GM23248 (cell line): ENCODE data around the gene KIF1A. TPM values are rescaled to one million over a fixed set of nuclear protein-coding genes. Genes with fewer than 3 reads are reported as not detected.

ENCODE experiments used
- DNase-seq: peaks from one replicate; pipeline ENCODE4 v3.0.0-alpha.2; 2015
- H2AFZ ChIP-seq: fragments of 200-600 bp; sonication (generic); 2 replicates; pipeline ENCODE4 v1.6.1; 2016; ENCODE audit warnings: antibody characterized with exemption
- H3F3A ChIP-seq: fragments of 200-600 bp; sonication (generic); 2 replicates; pipeline ENCODE4 v1.6.1; 2016; ENCODE audit warnings: mild to moderate bottlenecking, antibody characterized with exemption, mixed run types; ENCODE audit not compliant: insufficient read depth
- H3K27ac ChIP-seq: fragments of 200-600 bp; sonication (generic); 2 replicates; pipeline ENCODE4 v1.5.1; 2016; ENCODE audit warnings: mild to moderate bottlenecking
- H3K27me3 ChIP-seq: fragments of 200-600 bp; sonication (generic); replicated peaks from 2 replicates; pipeline ENCODE4 v1.6.1; 2016; ENCODE audit warnings: mild to moderate bottlenecking; ENCODE audit not compliant: insufficient read depth
- H3K36me3 ChIP-seq: fragments of 200-600 bp; sonication (generic); 2 replicates; pipeline ENCODE4 v1.6.1; 2016; ENCODE audit warnings: low read depth, mild to moderate bottlenecking
- H3K4me1 ChIP-seq: fragments of 200-600 bp; sonication (generic); 2 replicates; pipeline ENCODE4 v1.6.1; 2016; ENCODE audit warnings: mild to moderate bottlenecking; ENCODE audit not compliant: insufficient read depth
- H3K4me2 ChIP-seq: fragments of 200-600 bp; sonication (generic); one replicate; pipeline ENCODE4 v1.6.1; 2016; ENCODE audit warnings: mild to moderate bottlenecking; ENCODE audit not compliant: unreplicated experiment
- H3K4me3 ChIP-seq: fragments of 200-600 bp; sonication (generic); 2 replicates; pipeline ENCODE4 v1.5.1; 2016; ENCODE audit warnings: mild to moderate bottlenecking
- H3K79me2 ChIP-seq: fragments of 200-600 bp; sonication (generic); 2 replicates; pipeline ENCODE4 v1.6.1; 2016; ENCODE audit warnings: mild to moderate bottlenecking; ENCODE audit not compliant: insufficient read depth
- H3K9ac ChIP-seq: fragments of 200-600 bp; sonication (generic); 2 replicates; pipeline ENCODE4 v1.6.1; 2016; ENCODE audit warnings: mild to moderate bottlenecking
- H3K9me2 ChIP-seq: fragments of 200-600 bp; sonication (generic); 2 replicates; pipeline ENCODE4 v1.6.1; 2016; ENCODE audit warnings: mixed run types, mild to moderate bottlenecking, moderate library complexity; ENCODE audit not compliant: insufficient read depth
- H3K9me3 ChIP-seq: fragments of 200-600 bp; sonication (generic); one replicate; pipeline ENCODE4 v1.6.1; 2017; ENCODE audit warnings: low read depth
- H4K20me1 ChIP-seq: fragments of 200-600 bp; sonication (generic); 2 replicates; pipeline ENCODE4 v1.6.0; 2016; ENCODE audit not compliant: insufficient read depth
- EZH2 ChIP-seq: fragments of 200-600 bp; sonication (generic); IDR thresholded peaks from 2 replicates; pipeline ENCODE4 v1.6.1; 2018; ENCODE audit warnings: antibody characterized with exemption, mild to moderate bottlenecking; ENCODE audit not compliant: insufficient read depth, poor library complexity, severe bottlenecking
- EZH2phosphoT487 ChIP-seq: fragments of 200-600 bp; sonication (generic); IDR thresholded peaks from 2 replicates; pipeline ENCODE4 v1.6.1; 2018; ENCODE audit warnings: antibody characterized with exemption, moderate library complexity, mild to moderate bottlenecking, low read depth; ENCODE audit not compliant: insufficient read depth
- WGBS, 2 experiments: methylation state at CpG; one replicate each; pipeline ENCODE4 v1.1.6; 2015 to 2017; ENCODE audit warnings: low lambda C conversion rate in 2 of 2, low coverage in 1 of 2; ENCODE audit errors: missing lambda C conversion rate in 2 of 2; 5-methylcytosine and 5-hydroxymethylcytosine counted together
- in situ Hi-C: fragments of 300-500 bp; cut with MboI; formaldehyde crosslinking; loops from 2 replicates; pipeline ENCODE4 v1.15.0; 2020
- polyA plus RNA-seq: library from polyadenylated mRNA; unstranded; fragments of >200 nt; fragmentation: Nextera tagmentation; extraction: Ambion mirVana; gene quantifications from 2 replicates; pipeline ENCODE4 v1.2.1, GENCODE V29; 2016
- small RNA-seq: library from RNA; depleted of rRNA; stranded (forward); fragments of <200 nt; gene quantifications from one replicate; pipeline ENCODE3, GENCODE V24; 2014; ENCODE audit warnings: low read depth, low replicate concordance
- total RNA-seq: library from RNA; depleted of rRNA; stranded (reverse); fragments of >200 nt; shearing (Covaris generic); gene quantifications from 2 replicates; pipeline ENCODE4 v1.2.3, GENCODE V29; 2014; rRNA removed

Gene KIF1A
- total and polyA plus RNA-seq, 2 experiments from 2014 or later, result under 0.01 to 0.05 TPM

DNA sequence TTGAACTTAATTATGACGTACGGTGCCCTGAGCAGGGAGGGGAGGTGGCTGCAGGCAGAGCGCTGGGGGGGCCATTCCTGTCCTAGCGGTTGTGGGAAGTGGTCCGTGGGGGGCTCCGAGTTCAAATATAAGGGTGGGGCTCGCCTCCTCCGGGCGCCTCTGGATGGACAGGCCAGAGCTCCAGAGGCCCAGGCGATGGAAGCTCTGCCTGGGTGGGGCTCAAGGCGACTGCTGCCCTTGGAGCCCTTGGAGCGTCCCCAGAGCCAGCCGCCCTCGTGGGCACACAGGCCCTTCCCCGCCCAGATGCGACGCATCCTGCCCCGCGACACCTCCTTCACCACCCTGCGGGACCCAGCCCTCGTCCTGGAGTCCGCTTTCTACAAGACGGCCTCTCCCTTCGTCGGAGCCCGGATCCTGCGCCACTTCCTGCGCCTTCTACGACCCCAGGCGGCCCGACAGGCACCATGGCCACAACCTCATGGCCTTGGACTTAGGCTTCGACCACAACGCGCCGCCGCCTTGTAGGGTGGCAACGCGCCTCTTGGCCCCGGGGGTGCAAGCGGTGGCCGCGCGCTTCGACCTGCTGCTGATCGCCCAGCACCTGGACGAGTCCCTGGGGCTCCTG is 147.8 kb downstream of the KIF1A start:
- H3K9ac ChIP-seq, result no peak overlapping the region
- no peak overlapping the region for H3K4me3 ChIP-seq
- H3K9me2 ChIP-seq, result no peaks in the 10 kb centered on the region
- peaks cover 49% of the 10 kb centered on the region; the same call in 1 of the 2 replicates for H3K27me3 ChIP-seq
- TF ChIP-seq EZH2, result no peak
- in situ Hi-C loops, result no loop called here
- no peak overlapping the region for H2AFZ ChIP-seq
- H3K9me3 ChIP-seq, result no peaks in the 10 kb centered on the region
- no peaks in the 10 kb centered on the region for H3K36me3 ChIP-seq
- no peaks in the 10 kb centered on the region for H3F3A ChIP-seq
- H3K4me2 ChIP-seq, result no peak overlapping the region
- no peaks in the 10 kb centered on the region for H3K4me1 ChIP-seq
- 47 to 56% methylated on average over 39 to 42 of the region's 46 CpGs for WGBS, 2 experiments
- H4K20me1 ChIP-seq, result no peaks in the 10 kb centered on the region
- DNase-seq, result no peak
- no peak overlapping the region for H3K27ac ChIP-seq
- no peaks in the 10 kb centered on the region for H3K79me2 ChIP-seq

DNA sequence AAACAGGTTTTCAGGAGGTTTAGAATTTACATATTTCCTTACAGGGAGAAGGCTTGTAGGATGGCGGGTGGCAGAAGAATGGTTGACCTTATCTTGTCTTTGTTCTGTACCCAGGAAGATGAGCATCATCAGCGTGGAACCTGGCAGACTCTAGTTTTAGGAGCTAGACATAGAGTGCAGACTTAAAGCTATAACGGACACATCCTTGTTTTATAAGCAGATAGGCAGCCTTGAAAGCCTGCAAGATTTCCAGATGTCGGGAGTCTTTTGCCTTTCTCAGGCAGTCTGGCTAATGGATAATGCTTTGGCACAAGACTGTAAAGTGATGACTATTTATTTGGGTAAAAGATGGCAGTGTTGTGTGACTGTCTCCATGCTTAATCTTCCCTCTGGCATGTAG is 149.1 kb downstream of the KIF1A start:
- no peaks in the 10 kb centered on the region for H3K79me2 ChIP-seq
- H3K4me1 ChIP-seq, result no peaks in the 10 kb centered on the region
- 44 to 61% methylated on average over 4 of the region's 4 CpGs for WGBS, 2 experiments
- H3K4me2 ChIP-seq, result no peak overlapping the region
- no peak overlapping the region for H3K9ac ChIP-seq
- H3K27me3 ChIP-seq, result peaks cover 61% of the 10 kb centered on the region
- no peaks in the 10 kb centered on the region for H3K9me2 ChIP-seq
- no peak overlapping the region for H2AFZ ChIP-seq
- no peaks in the 10 kb centered on the region for H4K20me1 ChIP-seq
- H3K36me3 ChIP-seq, result no peaks in the 10 kb centered on the region
- TF ChIP-seq EZH2phosphoT487 (no peak), EZH2 (no peak)
- H3F3A ChIP-seq, result no peaks in the 10 kb centered on the region
- in situ Hi-C loops, result no loop called here
- no peaks in the 10 kb centered on the region for H3K9me3 ChIP-seq
- no peak for DNase-seq
- H3K4me3 ChIP-seq, result no peak overlapping the region
- H3K27ac ChIP-seq, result no peak overlapping the region

DNA sequence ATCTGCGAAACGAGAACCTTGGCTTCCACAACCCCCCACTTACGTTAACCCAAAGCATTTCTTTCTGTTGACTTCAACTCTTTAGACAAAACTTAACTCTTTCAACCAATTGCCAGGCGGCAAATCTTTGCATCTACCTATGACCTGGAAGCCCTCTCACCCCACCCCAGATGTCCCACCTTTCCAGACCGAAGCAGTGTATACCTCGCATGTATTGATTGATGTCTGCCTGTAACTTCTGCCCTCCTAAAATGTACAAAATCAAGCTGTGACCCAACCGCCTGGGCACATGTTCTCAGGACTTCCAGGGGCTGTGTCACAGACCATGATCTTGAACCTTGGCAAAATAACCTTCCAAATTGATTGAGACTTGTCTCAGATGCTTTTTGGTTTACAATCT is 149.6 kb downstream of the KIF1A start:
- Histone ChIP-seq H3K27ac (no peak overlapping the region), H3K9ac (no peak overlapping the region), H3K4me2 (no peak overlapping the region), H2AFZ (no peak overlapping the region), H3K4me1 (no peaks in the 10 kb centered on the region), H3K27me3 (peaks cover 66% of the 10 kb centered on the region), H3K9me3 (no peaks in the 10 kb centered on the region), H3F3A (no peaks in the 10 kb centered on the region), H3K36me3 (no peaks in the 10 kb centered on the region), H4K20me1 (no peaks in the 10 kb centered on the region), H3K4me3 (no peak overlapping the region), H3K79me2 (no peaks in the 10 kb centered on the region), H3K9me2 (no peaks in the 10 kb centered on the region)
- no peak for DNase-seq
- in situ Hi-C loops, result no loop called here
- no peak for TF ChIP-seq EZH2
- 47 to 53% methylated on average over 7 of the region's 7 CpGs for WGBS, 2 experiments

DNA sequence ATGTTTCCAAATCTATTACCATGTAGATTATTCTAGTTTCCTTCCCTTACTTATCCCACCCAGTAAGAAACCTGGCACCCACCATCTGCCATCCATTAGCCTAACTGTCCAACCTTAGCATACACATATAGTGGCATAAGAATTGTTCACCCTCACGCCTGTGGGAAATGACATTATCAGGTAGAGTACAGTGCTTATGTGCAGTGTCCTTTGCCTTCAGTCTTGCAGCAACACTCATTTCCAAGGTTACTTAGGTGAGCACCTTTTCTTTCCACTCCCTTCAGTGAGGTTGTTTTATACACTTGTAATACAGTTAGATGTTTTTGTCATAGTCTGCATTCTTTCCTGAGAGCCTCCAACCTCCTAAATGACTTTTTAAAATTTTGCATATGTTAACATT is 155.4 kb downstream of the KIF1A start:
- H3K36me3 ChIP-seq, result no peaks in the 10 kb centered on the region
- H3K4me3 ChIP-seq, result no peak overlapping the region
- in situ Hi-C loops, result no loop called here
- H3K79me2 ChIP-seq, result no peaks in the 10 kb centered on the region
- H3K9me2 ChIP-seq, result no peaks in the 10 kb centered on the region
- no peak for DNase-seq
- H3K27ac ChIP-seq, result no peak overlapping the region
- H4K20me1 ChIP-seq, result no peaks in the 10 kb centered on the region
- H3K9me3 ChIP-seq, result no peaks in the 10 kb centered on the region
- no peak overlapping the region for H3K9ac ChIP-seq
- no peak for TF ChIP-seq EZH2
- TF ChIP-seq EZH2phosphoT487, result no peak
- H3K4me1 ChIP-seq, result no peaks in the 10 kb centered on the region
- no peaks in the 10 kb centered on the region for H3F3A ChIP-seq
- 27 to 35% methylated on average over 1 of the region's 1 CpG for WGBS, 2 experiments
- H3K27me3 ChIP-seq, result peaks cover 63% of the 10 kb centered on the region
- H3K4me2 ChIP-seq, result no peak overlapping the region
- no peak overlapping the region for H2AFZ ChIP-seq

Small RNAs within 50 kb of the gene (small RNA-seq; reads per million reads assigned to genes)
- gene AC011298.3, result not detected

Other genes with a start within 250 kb of the KIF1A start
- gene CAPN10, start 233.5 kb downstream of the KIF1A start, total RNA-seq, result 13.3 and 29.5 TPM in 2 replicates
- gene CAPN10, start 233.5 kb downstream of the KIF1A start, polyA plus RNA-seq, result 10.0 and 11.5 TPM in 2 replicates
- 0.25 TPM in 1 of 2 replicates, not detected in the other for gene GPR35, start 194.7 kb downstream of the KIF1A start, total RNA-seq
- 0.14 and 0.27 TPM in 2 replicates for gene GPR35, start 194.7 kb downstream of the KIF1A start, polyA plus RNA-seq
- not detected in 2 replicates for gene AQP12B, start 137.3 kb downstream of the KIF1A start, total RNA-seq
- gene AQP12B, start 137.3 kb downstream of the KIF1A start, polyA plus RNA-seq, result not detected in 2 replicates
- not detected in 2 replicates for gene AQP12A, start 128.4 kb downstream of the KIF1A start, total RNA-seq
- gene AQP12A, start 128.4 kb downstream of the KIF1A start, polyA plus RNA-seq, result not detected in 2 replicates
- gene AGXT, start 48.6 kb upstream of the KIF1A start, total RNA-seq, result not detected in 2 replicates
- not detected in 2 replicates for gene AGXT, start 48.6 kb upstream of the KIF1A start, polyA plus RNA-seq
- gene MAB21L4, start 75.9 kb upstream of the KIF1A start, total RNA-seq, result not detected in 2 replicates
- not detected in 2 replicates for gene MAB21L4, start 75.9 kb upstream of the KIF1A start, polyA plus RNA-seq
- gene CROCC2, start 86.1 kb upstream of the KIF1A start, total RNA-seq, result under 0.01 and 2.4 TPM in 2 replicates
- gene CROCC2, start 86.1 kb upstream of the KIF1A start, polyA plus RNA-seq, result not detected in 2 replicates
- 29.4 and 36.2 TPM in 2 replicates for gene SNED1, start 178.4 kb upstream of the KIF1A start, total RNA-seq
- 6.1 and 7.7 TPM in 2 replicates for gene SNED1, start 178.4 kb upstream of the KIF1A start, polyA plus RNA-seq